Mesenchymal stem cell (in vitro differentiated cells and primary cell): Measurements from ENCODE around the gene ABCC2. TPM values are rescaled to one million over a fixed set of nuclear protein-coding genes. Genes with fewer than 3 reads are reported as not detected.
"Not testable (repeated sequence)": the region's sequence is repeated elsewhere in the genome, so short reads cannot be mapped to it uniquely, and the experiment has no call there.

Experiments used
- DNase-seq: peaks from one replicate; pipeline ENCODE4 v3.0.0-alpha.2; 2013
- H2AFZ ChIP-seq: one replicate; pipeline ENCODE4 v1.6.1; 2013; ENCODE audit warnings: low read depth, mild to moderate bottlenecking, control low read depth, inconsistent platforms, low read length, moderate library complexity
- H2AK5ac ChIP-seq: 2 replicates; pipeline ENCODE4 v1.6.1; 2013; ENCODE audit warnings: low read length, moderate library complexity, mild to moderate bottlenecking, inconsistent platforms; ENCODE audit not compliant: severe bottlenecking
- H2BK120ac ChIP-seq: one replicate; pipeline ENCODE4 v1.6.1; 2013; ENCODE audit warnings: low read depth, mild to moderate bottlenecking, inconsistent platforms, low read length, moderate library complexity
- H2BK12ac ChIP-seq, 2 experiments: one replicate each; pipeline ENCODE4 v1.6.1; 2013; ENCODE audit warnings: inconsistent platforms in 2 of 2, low read length in 2 of 2, mild to moderate bottlenecking in 2 of 2, moderate library complexity in 2 of 2, control low read depth in 1 of 2
- H2BK15ac ChIP-seq: one replicate; pipeline ENCODE4 v1.6.1; 2013; ENCODE audit warnings: mild to moderate bottlenecking, low read depth, inconsistent platforms; ENCODE audit not compliant: poor library complexity, severe bottlenecking
- H2BK5ac ChIP-seq: 2 replicates; pipeline ENCODE4 v1.6.1; 2013; ENCODE audit warnings: low read depth, mild to moderate bottlenecking, low read length, control low read depth, inconsistent platforms; ENCODE audit not compliant: poor library complexity, severe bottlenecking
- H3K14ac ChIP-seq, 2 experiments: one replicate each; pipeline ENCODE4 v1.6.1; 2013; ENCODE audit warnings: inconsistent platforms in 2 of 2, low read length in 2 of 2, control low read depth in 1 of 2, mild to moderate bottlenecking in 1 of 2, moderate library complexity in 1 of 2
- H3K18ac ChIP-seq, 2 experiments: one replicate each; pipeline ENCODE4 v1.6.1; 2013; ENCODE audit warnings: inconsistent platforms in 2 of 2, low read length in 2 of 2, control low read depth in 1 of 2, low read depth in 1 of 2, mild to moderate bottlenecking in 1 of 2
- H3K23ac ChIP-seq, 2 experiments: one replicate each; pipeline ENCODE4 v1.6.1; 2013; ENCODE audit warnings: inconsistent platforms in 2 of 2, low read length in 2 of 2, mild to moderate bottlenecking in 2 of 2, moderate library complexity in 2 of 2, control low read depth in 1 of 2
- H3K27ac ChIP-seq: 2 replicates; pipeline ENCODE4 v1.5.1; 2013; ENCODE audit warnings: mild to moderate bottlenecking, moderate library complexity, low read length, control low read depth, inconsistent platforms; ENCODE audit not compliant: poor library complexity, severe bottlenecking
- H3K27me3 ChIP-seq, 2 experiments: 2 replicates each; pipeline versions ENCODE4 v1.6.1 to v1.7.0; 2013; ENCODE audit warnings: low read length in 2 of 2, mild to moderate bottlenecking in 2 of 2, moderate library complexity in 2 of 2, control low read depth in 1 of 2, inconsistent platforms in 1 of 2; ENCODE audit not compliant: control insufficient read depth in 1 of 2, insufficient read depth in 1 of 2
- H3K36me3 ChIP-seq, 2 experiments: 2 replicates each; pipeline versions ENCODE4 v1.6.1 to v1.7.0; 2013; ENCODE audit warnings: low read length in 2 of 2, control low read depth in 1 of 2, inconsistent platforms in 1 of 2, low read depth in 1 of 2, mild to moderate bottlenecking in 1 of 2; ENCODE audit not compliant: insufficient read depth in 2 of 2, control insufficient read depth in 1 of 2
- H3K4ac ChIP-seq, 2 experiments: one replicate each; pipeline ENCODE4 v1.6.1; 2013; ENCODE audit warnings: inconsistent platforms in 2 of 2, low read length in 2 of 2, mild to moderate bottlenecking in 2 of 2, moderate library complexity in 2 of 2, control low read depth in 1 of 2, low read depth in 1 of 2
- H3K4me1 ChIP-seq: 2 replicates; pipeline ENCODE4 v1.6.1; 2013; ENCODE audit warnings: low read depth, low read length, control low read depth; ENCODE audit not compliant: control insufficient read depth, insufficient read depth
- H3K4me2 ChIP-seq: 2 replicates; pipeline ENCODE4 v1.6.1; 2013; ENCODE audit warnings: low read length, mild to moderate bottlenecking, inconsistent platforms; ENCODE audit not compliant: poor library complexity, severe bottlenecking
- H3K4me3 ChIP-seq, 2 experiments: 2 replicates each; pipeline versions ENCODE4 v1.5.1 to v1.7.0; 2013; ENCODE audit warnings: low read length in 2 of 2, mild to moderate bottlenecking in 2 of 2, control low read depth in 1 of 2, low read depth in 1 of 2; ENCODE audit not compliant: insufficient read depth in 1 of 2
- H3K79me1 ChIP-seq: replicated peaks from 2 replicates; pipeline ENCODE4 v1.6.1; 2013; ENCODE audit warnings: mild to moderate bottlenecking, control low read depth, low read length, inconsistent platforms; ENCODE audit not compliant: poor library complexity, severe bottlenecking
- H3K9ac ChIP-seq: 2 replicates; pipeline ENCODE4 v1.7.0; 2013; ENCODE audit warnings: mild to moderate bottlenecking, low read length, moderate library complexity
- H3K9me3 ChIP-seq: 2 replicates; pipeline ENCODE4 v1.7.0; 2013; ENCODE audit warnings: mild to moderate bottlenecking, low read length; ENCODE audit not compliant: control insufficient read depth
- H4K8ac ChIP-seq: one replicate; pipeline ENCODE4 v1.6.1; 2013; ENCODE audit warnings: inconsistent platforms, mild to moderate bottlenecking, low read length, moderate library complexity
- H4K91ac ChIP-seq: one replicate; pipeline ENCODE4 v1.6.1; 2013; ENCODE audit warnings: mild to moderate bottlenecking, low read length, inconsistent platforms
- WGBS: methylation state at CpG from one replicate; pipeline ENCODE4 v1.1.7; 2013; ENCODE audit warnings: mixed read lengths; 5-methylcytosine and 5-hydroxymethylcytosine counted together
- polyA plus RNA-seq, 2 experiments: library from polyadenylated mRNA; stranded (reverse); fragments of 200-250 nt; gene quantifications; one replicate each; pipeline ENCODE4 v1.2.3, GENCODE V29; 2013

ABCC2 gene
- polyA plus RNA-seq (2013, experiment 1 of 2): 0.58 TPM
- polyA plus RNA-seq (2013, experiment 2 of 2): 0.42 TPM

GRCh38 chr10:99782447-99783286 is at the start of gene ABCC2:
Gene ABCC2 (plus strand): TSS chr10:99782640. CDS start chr10:99782845, 205 bp downstream.
- 93% methylated on average over 4 of the region's 7 CpGs for WGBS

GRCh38 chr10:99733366-99733765 is 49.1 kb upstream of the ABCC2 start:
- no peak overlapping the region for H3K14ac ChIP-seq
- peaks cover 9 to 43% of the 10 kb centered on the region in 2 experiments for H3K36me3 ChIP-seq
- H2BK12ac ChIP-seq: no peak overlapping the region
- H3K18ac ChIP-seq: no peak overlapping the region
- H3K4me3 ChIP-seq: peak overlapping the region in 1 of 2 experiments; percentile 98
- no peak overlapping the region for H3K27ac ChIP-seq
- no peaks in the 10 kb centered on the region for H3K9me3 ChIP-seq
- no peaks in the 10 kb centered on the region for H3K27me3 ChIP-seq
- H3K4me1 ChIP-seq: peaks cover 11% of the 10 kb centered on the region
- no peak overlapping the region for H3K4me2 ChIP-seq
- H4K8ac ChIP-seq: no peak overlapping the region
- H3K9ac ChIP-seq: peak overlapping the region; percentile 98
- no peak overlapping the region for H4K91ac ChIP-seq
- peaks cover 15% of the 10 kb centered on the region for H3K79me1 ChIP-seq
- WGBS: 97% methylated on average over 8 of the region's 8 CpGs
- no peak overlapping the region for H2BK15ac ChIP-seq
- no peak for DNase-seq
- no peak overlapping the region for H2BK5ac ChIP-seq
- no peak overlapping the region for H3K4ac ChIP-seq
- no peak overlapping the region for H2BK120ac ChIP-seq
- no peak overlapping the region for H2AFZ ChIP-seq
- no peak overlapping the region for H2AK5ac ChIP-seq
- no peak overlapping the region for H3K23ac ChIP-seq

More at GRCh38 chr10:99782447-99783286, at the start of gene ABCC2:
- no peak within 1 kb of the TSS for H4K91ac ChIP-seq
- H3K9me3 ChIP-seq: no peaks in the 10 kb centered on the region
- H2AFZ ChIP-seq: no peak within 1 kb of the TSS
- no peak within 1 kb of the TSS for H4K8ac ChIP-seq
- peak within 1 kb of the TSS in 1 of 2 experiments; percentile 59 for H3K23ac ChIP-seq
- peak within 1 kb of the TSS; percentile 93 for H3K9ac ChIP-seq
- H3K36me3 ChIP-seq: no peaks in the 10 kb centered on the region
- peak within 1 kb of the TSS in 1 of 2 experiments; percentile 28 for H3K18ac ChIP-seq
- peak within 1 kb of the TSS; percentile 86 to 87 for H2BK12ac ChIP-seq
- H3K4me1 ChIP-seq: peaks cover 17% of the 10 kb centered on the region
- no peaks in the 10 kb centered on the region for H3K79me1 ChIP-seq
- peak within 1 kb of the TSS; percentile 81 for H2AK5ac ChIP-seq
- DNase-seq: no peak
- H2BK15ac ChIP-seq: peak within 1 kb of the TSS; percentile 9
- no peak within 1 kb of the TSS for H2BK5ac ChIP-seq
- H3K4ac ChIP-seq: peak within 1 kb of the TSS in 1 of 2 experiments; percentile 82
- H3K27ac ChIP-seq: peak within 1 kb of the TSS; percentile 76
- no peak within 1 kb of the TSS for H3K14ac ChIP-seq
- no peaks in the 10 kb centered on the region for H3K27me3 ChIP-seq
- no peak within 1 kb of the TSS for H3K4me2 ChIP-seq
- H3K4me3 ChIP-seq: no peak within 1 kb of the TSS
- H2BK120ac ChIP-seq: no peak within 1 kb of the TSS

GRCh38 chr10:99734111-99734510 is 48.3 kb upstream of the ABCC2 start:
- H2BK5ac ChIP-seq, H2BK12ac ChIP-seq, H2AFZ ChIP-seq, H2AK5ac ChIP-seq, H3K27ac ChIP-seq, H3K18ac ChIP-seq, DNase-seq, H3K23ac ChIP-seq, H2BK15ac ChIP-seq, H4K8ac ChIP-seq, H3K4ac ChIP-seq, H4K91ac ChIP-seq, H3K14ac ChIP-seq, H3K4me2 ChIP-seq, H3K9me3 ChIP-seq, H2BK120ac ChIP-seq, H3K27me3 ChIP-seq: not testable (repeated sequence)
- peaks cover 7 to 44% of the 10 kb centered on the region in 2 experiments for H3K36me3 ChIP-seq
- H3K4me3 ChIP-seq: peak overlapping the region in 1 of 2 experiments; percentile 98
- H3K79me1 ChIP-seq: peaks cover 15% of the 10 kb centered on the region
- H3K9ac ChIP-seq: peak overlapping the region; percentile 98
- WGBS: 99% methylated on average over 7 of the region's 10 CpGs
- peaks cover 11% of the 10 kb centered on the region for H3K4me1 ChIP-seq

- no peak overlapping the region for H3K14ac ChIP-seq
- no peaks in the 10 kb centered on the region for H3K27me3 ChIP-seq
- no peak overlapping the region for H3K9ac ChIP-seq
- no peak overlapping the region for H3K23ac ChIP-seq
- H3K18ac ChIP-seq: no peak overlapping the region
- H3K27ac ChIP-seq: no peak overlapping the region
- H4K91ac ChIP-seq: no peak overlapping the region
- no peak overlapping the region for H4K8ac ChIP-seq
- no peak for DNase-seq
- H2BK120ac ChIP-seq: no peak overlapping the region
- H2AK5ac ChIP-seq: no peak overlapping the region
- H3K4ac ChIP-seq: no peak overlapping the region
- H2BK5ac ChIP-seq: no peak overlapping the region
- no peak overlapping the region for H3K4me2 ChIP-seq
- H3K36me3 ChIP-seq: peaks cover 7 to 84% of the 10 kb centered on the region in 2 experiments
- WGBS: no CpG with 5 or more reads among the region's 2 CpGs
- H3K4me3 ChIP-seq: no peak overlapping the region
- no peaks in the 10 kb centered on the region for H3K4me1 ChIP-seq
- no peak overlapping the region for H2BK15ac ChIP-seq
- H3K79me1 ChIP-seq: peaks cover 5% of the 10 kb centered on the region
- H3K9me3 ChIP-seq: peaks cover 29% of the 10 kb centered on the region
- H2BK12ac ChIP-seq: no peak overlapping the region
- H2AFZ ChIP-seq: no peak overlapping the region
Observed at GRCh38 chr10:99740260-99740659, 42.2 kb upstream of the ABCC2 start.
